D721Med (cell line): ENCODE measurements around the gene OTUD1.

ENCODE experiments used
- DNase-seq: peaks from one replicate; pipeline ENCODE4 v3.0.0; 2011; ENCODE audit warnings: low spot score; ENCODE audit not compliant: insufficient read length
- FAIRE-seq: peaks from 2 replicates; lab custom pipeline; 2011; peaks lifted over from hg19 to GRCh38; lab: Jason Lieb, UNC
- CTCF ChIP-seq: IDR thresholded peaks from 2 replicates; pipeline ENCODE4 v1.5.1; 2012; ENCODE audit warnings: mild to moderate bottlenecking, control low read depth; ENCODE audit not compliant: insufficient read depth; ENCODE audit errors: missing control alignments

OTUD1 gene

GRCh38 chr10:23412223-23412622 is 26.7 kb upstream of the OTUD1 start:
- FAIRE-seq (no peak), DNase-seq (no peak)
- TF ChIP-seq CTCF: no peak

DNA sequence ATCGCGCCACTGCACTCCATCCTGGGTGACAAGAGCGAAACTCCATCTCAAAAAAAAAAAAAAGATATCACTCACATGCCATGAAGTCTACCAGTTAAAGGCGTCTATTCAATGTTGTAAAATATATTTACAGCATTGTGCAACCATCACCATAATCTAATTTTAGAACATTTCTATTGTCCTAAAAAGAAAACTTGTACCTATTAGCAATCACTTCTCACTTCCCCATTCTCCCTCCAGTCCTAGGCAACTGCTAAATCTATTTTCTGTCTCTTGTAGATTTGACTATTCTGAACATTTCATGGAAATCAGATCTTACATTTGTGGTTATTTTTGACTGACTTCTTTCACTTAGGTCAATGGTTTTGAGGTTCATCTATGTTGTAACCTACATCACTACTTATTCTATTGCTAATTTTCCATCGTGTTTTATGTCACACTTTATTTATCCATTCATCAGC is 25.2 kb upstream of the OTUD1 start:
- no peak for TF ChIP-seq CTCF
- FAIRE-seq (no peak), DNase-seq (no peak)

DNA sequence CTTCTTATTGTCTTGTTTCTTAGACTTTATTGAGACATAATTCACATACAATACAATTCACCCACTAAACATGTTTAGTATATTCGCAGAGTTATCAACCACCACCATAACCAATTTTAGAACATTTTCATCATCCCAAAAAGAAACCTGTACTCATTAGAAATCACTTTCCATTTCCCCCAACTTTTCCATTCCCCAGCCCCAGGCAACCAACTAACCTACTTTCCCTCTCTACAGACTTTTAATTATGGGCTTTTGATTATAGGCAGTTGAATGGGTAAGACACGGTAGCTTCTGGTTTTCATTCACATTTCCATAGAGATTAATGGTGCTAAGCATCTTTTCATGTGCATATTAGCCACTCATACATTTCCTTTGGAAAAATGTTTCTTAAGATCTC is 24.2 kb upstream of the OTUD1 start:
- TF ChIP-seq CTCF: no peak
- no peak for DNase-seq
- FAIRE-seq: no peak

GRCh38 chr10:23417254-23417653 is 21.6 kb upstream of the OTUD1 start:
- DNase-seq: no peak
- no peak for FAIRE-seq
- no peak for TF ChIP-seq CTCF

GRCh38 chr10:23418051-23418681 is 20.7 kb upstream of the OTUD1 start:
- TF ChIP-seq CTCF: no peak
- FAIRE-seq (no peak), DNase-seq (no peak)

GRCh38 chr10:23419201-23419600 is 19.7 kb upstream of the OTUD1 start:
- DNase-seq (no peak), FAIRE-seq (no peak)
- no peak for TF ChIP-seq CTCF

GRCh38 chr10:23419655-23420329 is 19.1 kb upstream of the OTUD1 start:
- no peak for TF ChIP-seq CTCF
- DNase-seq (no peak), FAIRE-seq (no peak)
